GM11168 (cell line): ENCODE measurements around the gene PXDC1.
"Not testable (repeated sequence)": the region's sequence is repeated elsewhere in the genome, so short reads cannot be mapped to it uniquely, and the experiment has no call there.

Experiments used
- in situ Hi-C: fragments of 300-500 bp; cut with MboI; formaldehyde crosslinking; loops from one replicate; pipeline ENCODE4 v1.12.0; 2022; ENCODE audit warnings: low sequenced_read_pairs; ENCODE audit not compliant: unreplicated experiment

PXDC1 gene

GRCh38 chr6:3721810-3722621 is 29.5 kb downstream of the PXDC1 start:
- in situ Hi-C loops = no loop called here

GRCh38 chr6:3720770-3721169 is 30.7 kb downstream of the PXDC1 start:
- in situ Hi-C loops = not testable (repeated sequence)

GRCh38 chr6:3719462-3720308 is 31.8 kb downstream of the PXDC1 start:
- in situ Hi-C loops = no loop called here

GRCh38 chr6:3718407-3718806 is 33.1 kb downstream of the PXDC1 start:
- in situ Hi-C loops = no loop called here

GRCh38 chr6:3715285-3715684 is 36.2 kb downstream of the PXDC1 start:
- in situ Hi-C loops = no loop called here

GRCh38 chr6:3714768-3715167 is 36.7 kb downstream of the PXDC1 start:
- in situ Hi-C loops = no loop called here

- in situ Hi-C loops = no loop called here
These were observed 37.4 kb downstream of the PXDC1 start for GRCh38 chr6:3714111-3714510.

- in situ Hi-C loops = no loop called here
These were observed 38.5 kb downstream of the PXDC1 start for GRCh38 chr6:3712827-3713665.

- in situ Hi-C loops = no loop called here
These were observed 39.7 kb downstream of the PXDC1 start for GRCh38 chr6:3711776-3712175.

GRCh38 chr6:3710403-3710802 is 41.1 kb downstream of the PXDC1 start:
- in situ Hi-C loops = no loop called here

- in situ Hi-C loops = no loop called here
These were observed 43.0 kb downstream of the PXDC1 start for GRCh38 chr6:3708540-3708939.

- in situ Hi-C loops = no loop called here
These were observed 43.6 kb downstream of the PXDC1 start for GRCh38 chr6:3707751-3708412.

- in situ Hi-C loops = no loop called here
These were observed 44.5 kb downstream of the PXDC1 start for GRCh38 chr6:3707024-3707423.

- in situ Hi-C loops = no loop called here
These were observed 45.0 kb downstream of the PXDC1 start for GRCh38 chr6:3706547-3706946.

- in situ Hi-C loops = no loop called here
These were observed 49.9 kb downstream of the PXDC1 start for GRCh38 chr6:3701631-3702030.

GRCh38 chr6:3699231-3699630 is 52.3 kb downstream of the PXDC1 start:
- in situ Hi-C loops = no loop called here

- in situ Hi-C loops = no loop called here
These were observed 53.5 kb downstream of the PXDC1 start for GRCh38 chr6:3698021-3698420.

GRCh38 chr6:3697609-3698008 is 53.9 kb downstream of the PXDC1 start:
- in situ Hi-C loops = no loop called here

GRCh38 chr6:3696525-3697088 is 54.9 kb downstream of the PXDC1 start:
- in situ Hi-C loops = no loop called here
